ENCODE data around the gene CHST11. TPM values are rescaled to one million over a fixed set of nuclear protein-coding genes. Genes with fewer than 3 reads are reported as not detected.

The CHST11 gene
- total RNA-seq (2022) (1.1 and 1.4 TPM in 2 replicates), Bru-seq, nascent RNA (percentile 26 among the genes with signal in this experiment), BruChase-seq, experiment 1, labeled RNA remaining after a 6-hour chase (percentile 29 among the genes with signal in this experiment), BruChase-seq, experiment 2, labeled RNA remaining after a 2-hour chase (percentile 27 among the genes with signal in this experiment)
- long read RNA-seq = 0 reads

DNA sequence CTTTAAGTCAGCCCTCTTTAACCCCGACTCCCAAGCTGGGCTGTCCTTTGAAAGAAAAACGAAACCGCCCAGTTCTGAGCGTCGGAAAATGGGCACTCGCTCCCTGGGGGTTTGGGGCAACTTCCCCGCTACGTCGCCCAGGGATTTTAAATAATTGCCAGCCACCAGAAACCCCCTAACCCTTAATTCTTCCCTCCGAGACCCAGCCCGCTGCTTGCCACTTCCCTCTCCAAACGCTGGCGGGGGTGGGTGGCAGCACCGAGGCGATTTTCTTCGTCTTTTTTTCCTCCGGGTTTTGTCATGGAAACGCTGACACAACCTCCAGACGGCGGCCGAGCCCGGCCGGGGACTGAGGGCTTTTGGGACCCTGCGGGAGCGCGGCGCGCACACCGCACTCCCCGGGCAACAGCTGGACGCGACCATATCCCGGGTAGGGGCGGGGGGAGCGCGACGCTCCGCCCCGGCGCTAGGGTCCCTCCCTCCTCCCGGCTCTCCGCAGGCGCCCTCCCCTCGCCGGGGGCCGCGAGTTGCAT lies at the start of gene CHST11:
TSS of gene CHST11 (plus strand) at position 532 of the 533 bp plus-strand sequence.
- H3K27me3 Mint-ChIP-seq (ENCODE audit: unreplicated experiment) = peaks cover 85% of the 10 kb centered on the region
- peak within 1 kb of the TSS; percentile 55 for H3K27ac Mint-ChIP-seq (ENCODE audit: unreplicated experiment)
- CTCF ChIA-PET = interaction anchor here (1.8 kb wide), 1 partner anchor 74 kb away, joined by 7 read pairs; no protein-coding TSS in a partner anchor
- H3K4me3 Mint-ChIP-seq (ENCODE audit: low read depth, unreplicated experiment) = peak within 1 kb of the TSS; percentile 95
- BruUV-seq (replicated peaks) = no TSS peak
- H3K36me3 Mint-ChIP-seq (ENCODE audit: insufficient read depth, unreplicated experiment) = peaks cover 20% of the 10 kb centered on the region
- peak; percentile 66 for DNase-seq
- intact Hi-C loops (cut with micrococcal nuclease; ENCODE audit: unreplicated experiment) = no loop called here
- H3K4me1 Mint-ChIP-seq (ENCODE audit: low read depth, unreplicated experiment) = peaks cover 7% of the 10 kb centered on the region
- TF ChIP-seq, protein P1, sequence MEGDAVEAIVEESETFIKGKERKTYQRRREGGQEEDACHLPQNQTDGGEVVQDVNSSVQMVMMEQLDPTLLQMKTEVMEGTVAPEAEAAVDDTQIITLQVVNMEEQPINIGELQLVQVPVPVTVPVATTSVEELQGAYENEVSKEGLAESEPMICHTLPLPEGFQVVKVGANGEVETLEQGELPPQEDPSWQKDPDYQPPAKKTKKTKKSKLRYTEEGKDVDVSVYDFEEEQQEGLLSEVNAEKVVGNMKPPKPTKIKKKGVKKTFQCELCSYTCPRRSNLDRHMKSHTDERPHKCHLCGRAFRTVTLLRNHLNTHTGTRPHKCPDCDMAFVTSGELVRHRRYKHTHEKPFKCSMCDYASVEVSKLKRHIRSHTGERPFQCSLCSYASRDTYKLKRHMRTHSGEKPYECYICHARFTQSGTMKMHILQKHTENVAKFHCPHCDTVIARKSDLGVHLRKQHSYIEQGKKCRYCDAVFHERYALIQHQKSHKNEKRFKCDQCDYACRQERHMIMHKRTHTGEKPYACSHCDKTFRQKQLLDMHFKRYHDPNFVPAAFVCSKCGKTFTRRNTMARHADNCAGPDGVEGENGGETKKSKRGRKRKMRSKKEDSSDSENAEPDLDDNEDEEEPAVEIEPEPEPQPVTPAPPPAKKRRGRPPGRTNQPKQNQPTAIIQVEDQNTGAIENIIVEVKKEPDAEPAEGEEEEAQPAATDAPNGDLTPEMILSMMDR (IDR thresholded peaks at IDR 0.05; ENCODE audit: unreplicated experiment) = no peak
- no peaks in the 10 kb centered on the region for H3K9me3 Mint-ChIP-seq (ENCODE audit: low read depth, unreplicated experiment)

DNA sequence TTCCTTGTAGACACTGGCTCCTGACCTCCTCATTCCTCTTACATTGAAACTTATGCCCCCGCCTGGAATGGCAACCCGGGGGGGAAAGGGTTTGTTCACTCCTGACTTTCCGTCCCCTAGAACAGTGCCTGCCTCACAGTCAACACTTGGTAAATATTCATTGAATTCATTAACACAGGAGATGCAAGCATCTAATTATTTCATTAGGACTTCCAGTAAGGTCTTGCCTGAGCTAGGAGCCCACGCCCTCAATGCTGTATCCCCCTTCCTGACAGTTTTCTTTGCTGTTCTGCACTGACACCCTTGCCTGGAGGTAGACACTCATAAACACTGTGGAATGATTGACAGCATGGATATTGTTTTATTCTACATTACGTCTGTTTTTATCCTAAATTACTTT lies 49.3 kb upstream of the CHST11 start:
- peaks cover 37% of the 10 kb centered on the region for H3K4me1 Mint-ChIP-seq (ENCODE audit: low read depth, unreplicated experiment)
- no peak for DNase-seq
- CTCF ChIA-PET = interaction anchor here (0.5 kb wide), 1 partner anchor 98 kb away, joined by 3 read pairs; no protein-coding TSS in a partner anchor
- intact Hi-C loops (cut with micrococcal nuclease; ENCODE audit: unreplicated experiment) = no loop called here
- H3K9me3 Mint-ChIP-seq (ENCODE audit: low read depth, unreplicated experiment) = peaks cover 5% of the 10 kb centered on the region
- no TSS peak for BruUV-seq (replicated peaks)
- TF ChIP-seq, protein P1 (IDR thresholded peaks at IDR 0.05; ENCODE audit: unreplicated experiment) = no peak
- H3K27ac Mint-ChIP-seq (ENCODE audit: unreplicated experiment) = no peak overlapping the region
- peaks cover 4% of the 10 kb centered on the region for H3K36me3 Mint-ChIP-seq (ENCODE audit: insufficient read depth, unreplicated experiment)
- H3K27me3 Mint-ChIP-seq (ENCODE audit: unreplicated experiment) = no peaks in the 10 kb centered on the region
- H3K4me3 Mint-ChIP-seq (ENCODE audit: low read depth, unreplicated experiment) = no peak overlapping the region

DNA sequence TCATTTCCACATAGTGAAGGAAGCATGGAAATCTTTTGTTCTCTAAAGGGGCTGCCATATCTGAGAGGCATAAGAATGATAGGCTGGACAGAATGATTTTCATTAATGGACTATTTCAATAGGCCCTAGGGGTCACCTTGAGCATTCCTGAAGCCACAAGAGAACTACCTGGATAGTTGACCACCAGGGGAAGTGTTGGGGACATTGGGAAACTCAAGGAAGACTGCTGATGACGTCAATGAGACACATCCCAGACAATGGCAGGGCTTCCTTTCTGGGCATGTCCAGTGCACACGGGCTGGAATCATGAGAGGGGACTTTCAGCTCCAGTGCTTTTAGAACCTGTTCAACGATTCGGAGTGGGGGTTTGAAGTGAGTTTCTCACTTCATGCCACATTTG lies 48.8 kb upstream of the CHST11 start:
- intact Hi-C loops (cut with micrococcal nuclease; ENCODE audit: unreplicated experiment) = no loop called here
- Mint-ChIP-seq H3K27me3 (ENCODE audit: unreplicated experiment) (no peaks in the 10 kb centered on the region), H3K9me3 (ENCODE audit: low read depth, unreplicated experiment) (peaks cover 5% of the 10 kb centered on the region), H3K27ac (ENCODE audit: unreplicated experiment) (no peak overlapping the region), H3K4me3 (ENCODE audit: low read depth, unreplicated experiment) (no peak overlapping the region), H3K36me3 (ENCODE audit: insufficient read depth, unreplicated experiment) (peaks cover 4% of the 10 kb centered on the region), H3K4me1 (ENCODE audit: low read depth, unreplicated experiment) (peaks cover 38% of the 10 kb centered on the region)
- TF ChIP-seq, protein P1 (IDR thresholded peaks at IDR 0.05; ENCODE audit: unreplicated experiment) = no peak
- DNase-seq = no peak
- CTCF ChIA-PET = interaction anchor here (1.0 to 1.5 kb wide), 2 partner anchors 12 to 26 kb away, joined by 3 to 8 read pairs; no protein-coding TSS in a partner anchor
- BruUV-seq (replicated peaks) = no TSS peak

DNA sequence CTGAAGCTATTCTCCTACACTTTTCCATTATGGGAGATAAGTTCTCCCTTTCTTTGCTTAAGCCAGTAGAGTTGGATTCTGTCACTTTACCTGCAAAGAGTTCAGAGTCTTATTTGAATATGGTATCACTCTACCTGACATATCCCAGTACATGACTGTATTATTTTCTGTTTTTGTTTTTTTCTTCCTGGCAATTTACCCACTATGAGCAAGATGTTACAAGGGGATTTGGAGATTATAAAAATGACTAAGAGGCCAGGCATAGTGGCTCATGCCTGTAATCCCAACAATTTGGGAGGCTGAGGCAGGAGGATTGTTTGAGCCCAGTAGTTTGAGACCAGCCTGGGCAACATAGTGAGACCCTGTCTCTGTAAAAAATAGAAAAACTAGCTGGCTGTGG lies 46.4 kb upstream of the CHST11 start:
- BruUV-seq (replicated peaks) = no TSS peak

More for the DNA sequence above, 46.4 kb upstream of the CHST11 start:
- TF ChIP-seq, protein P1 (IDR thresholded peaks at IDR 0.05; ENCODE audit: unreplicated experiment) = no peak
- Mint-ChIP-seq H3K4me3 (ENCODE audit: low read depth, unreplicated experiment) (no peak overlapping the region), H3K9me3 (ENCODE audit: low read depth, unreplicated experiment) (peaks cover 5% of the 10 kb centered on the region), H3K27ac (ENCODE audit: unreplicated experiment) (no peak overlapping the region), H3K36me3 (ENCODE audit: insufficient read depth, unreplicated experiment) (peaks cover 4% of the 10 kb centered on the region), H3K4me1 (ENCODE audit: low read depth, unreplicated experiment) (peaks cover 38% of the 10 kb centered on the region), H3K27me3 (ENCODE audit: unreplicated experiment) (no peaks in the 10 kb centered on the region)
- CTCF ChIA-PET = no interaction called here
- no peak for DNase-seq
- intact Hi-C loops (cut with micrococcal nuclease; ENCODE audit: unreplicated experiment) = no loop called here
